HG03064 (cell line): ENCODE measurements around the gene MTCP1.
A peak's percentile ranks its signal among the peaks of the same experiment; 100 is the strongest.

Source experiments
- ATAC-seq: cut with Tn5 transposase; IDR thresholded peaks from one replicate; pipeline ENCODE4 v1.9.1; 2021; ENCODE audit warnings: low read depth; ENCODE audit not compliant: unreplicated experiment

The MTCP1 gene

DNA sequence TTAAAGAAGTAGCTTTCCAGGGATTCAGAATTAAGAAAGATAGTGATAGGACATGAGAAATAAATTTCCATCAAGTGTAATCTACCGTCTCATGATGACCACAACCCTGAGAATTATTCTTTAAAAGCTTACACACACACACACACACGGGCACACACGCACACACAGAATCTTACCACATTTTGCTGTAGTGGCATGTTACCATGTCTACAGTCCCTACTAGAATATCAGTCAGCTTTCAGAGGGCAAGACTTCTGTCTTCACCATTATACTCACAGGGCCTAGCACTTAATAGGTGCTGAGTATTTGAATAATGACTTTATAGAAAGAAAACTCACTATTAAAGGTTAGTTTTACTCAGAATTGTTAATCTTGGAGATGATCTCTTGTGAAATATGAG is 15.4 kb downstream of the MTCP1 start:
- ATAC-seq, result no peak

DNA sequence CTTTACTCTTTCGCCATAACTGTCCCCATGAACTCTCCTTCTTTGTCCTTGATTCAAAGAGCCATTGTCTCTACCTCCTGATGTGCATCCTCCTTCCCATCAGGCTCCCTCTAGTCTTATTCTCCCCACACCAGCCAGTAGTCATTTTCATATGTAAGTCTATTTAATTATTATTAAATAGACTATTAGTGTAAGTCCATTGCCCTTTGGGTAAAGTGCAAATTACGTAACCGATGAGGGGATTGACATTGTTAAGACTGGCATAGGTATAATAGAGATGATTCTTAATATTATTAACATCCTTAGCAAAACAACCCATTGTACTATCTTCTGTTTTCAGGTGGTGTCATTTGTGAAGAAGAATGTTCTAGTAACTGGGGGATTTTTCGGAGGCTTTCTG is 16.7 kb downstream of the MTCP1 start:
- ATAC-seq, result no peak

DNA sequence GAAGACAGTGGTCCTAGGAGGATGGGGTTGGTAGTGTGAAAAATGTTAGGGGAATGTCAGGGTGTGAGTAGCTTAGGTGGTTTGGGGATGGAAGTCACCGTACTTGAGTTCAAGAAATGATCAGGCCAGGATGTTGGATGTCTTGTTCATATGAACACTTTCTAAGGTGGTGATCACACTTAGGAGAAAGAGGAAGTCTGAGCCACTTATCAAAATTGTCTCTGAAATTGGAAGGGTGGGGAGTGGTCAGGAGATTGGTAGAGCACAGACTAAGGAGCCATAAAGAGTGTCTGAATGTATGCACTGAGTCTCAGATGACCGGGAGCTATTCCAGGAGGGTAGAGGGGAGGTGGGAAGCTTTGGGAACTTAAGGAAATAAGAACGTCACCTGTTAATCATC is 17.3 kb downstream of the MTCP1 start:
- no peak for ATAC-seq

DNA sequence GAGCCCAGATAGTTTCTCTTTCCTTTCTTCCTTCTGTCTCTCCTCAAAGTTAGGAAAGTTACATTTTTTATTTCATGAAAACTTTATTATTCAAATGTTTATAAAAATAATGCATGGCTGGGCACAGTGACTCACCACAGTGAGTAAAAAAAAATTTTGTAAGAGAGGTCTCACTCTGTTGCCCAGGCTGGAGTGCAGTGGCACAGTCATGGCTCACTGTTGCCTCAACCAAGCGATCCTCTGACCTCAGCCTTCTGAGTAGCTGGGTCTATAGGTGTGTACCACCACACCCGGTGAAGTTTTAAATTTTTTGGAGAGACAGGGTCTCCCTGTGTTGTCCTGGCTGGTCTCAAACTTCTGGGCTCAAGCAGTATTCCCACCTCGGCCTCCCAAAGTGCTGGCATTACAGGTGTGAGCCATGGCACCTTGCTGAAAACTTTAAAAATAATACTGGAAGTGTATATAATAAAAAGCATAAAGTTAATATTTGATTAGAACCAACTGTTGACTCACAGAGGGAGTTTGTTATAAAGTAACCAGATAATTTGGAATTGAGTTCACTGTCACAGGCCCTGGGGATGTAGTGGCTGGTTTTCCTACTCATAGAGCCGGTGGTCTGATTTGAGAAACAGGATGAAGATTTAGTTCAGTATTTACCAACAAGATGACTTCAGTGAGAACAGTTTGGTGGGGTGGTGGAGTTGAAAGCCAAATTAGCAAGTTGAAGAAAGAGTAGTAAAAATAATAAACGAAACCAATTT is 18.0 kb downstream of the MTCP1 start:
- ATAC-seq, result no peak

DNA sequence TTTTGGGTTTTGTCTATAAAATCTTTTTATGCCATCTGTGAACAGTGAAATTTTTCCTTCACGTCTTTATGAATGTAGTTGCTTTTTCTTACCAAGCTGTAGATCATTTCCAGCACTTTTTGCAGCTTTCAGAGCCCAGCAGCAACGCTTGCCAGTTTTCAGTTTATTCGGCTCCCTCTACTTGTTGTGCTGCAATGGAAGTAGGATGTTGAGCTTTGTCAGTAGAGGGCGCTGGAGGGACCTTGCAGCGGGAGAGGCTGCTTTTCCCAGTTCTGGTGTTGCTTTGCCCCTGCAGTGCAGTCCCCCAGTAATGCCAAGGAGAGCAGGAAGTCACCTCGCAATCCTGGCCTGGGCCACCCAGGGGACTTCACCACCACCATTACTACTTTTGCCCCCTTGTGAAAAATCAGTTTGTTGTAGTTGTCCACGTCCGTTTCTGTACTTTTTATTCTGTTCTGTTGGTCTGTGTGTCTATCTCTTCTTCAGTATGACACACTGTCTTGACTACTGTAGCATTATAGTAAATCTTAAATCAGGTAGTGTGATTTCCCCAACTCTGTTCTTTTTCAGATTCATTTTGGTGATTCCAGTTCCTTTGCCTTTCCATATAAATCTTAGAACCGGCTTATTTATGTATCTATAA is 21.8 kb downstream of the MTCP1 start:
- no peak for ATAC-seq

DNA sequence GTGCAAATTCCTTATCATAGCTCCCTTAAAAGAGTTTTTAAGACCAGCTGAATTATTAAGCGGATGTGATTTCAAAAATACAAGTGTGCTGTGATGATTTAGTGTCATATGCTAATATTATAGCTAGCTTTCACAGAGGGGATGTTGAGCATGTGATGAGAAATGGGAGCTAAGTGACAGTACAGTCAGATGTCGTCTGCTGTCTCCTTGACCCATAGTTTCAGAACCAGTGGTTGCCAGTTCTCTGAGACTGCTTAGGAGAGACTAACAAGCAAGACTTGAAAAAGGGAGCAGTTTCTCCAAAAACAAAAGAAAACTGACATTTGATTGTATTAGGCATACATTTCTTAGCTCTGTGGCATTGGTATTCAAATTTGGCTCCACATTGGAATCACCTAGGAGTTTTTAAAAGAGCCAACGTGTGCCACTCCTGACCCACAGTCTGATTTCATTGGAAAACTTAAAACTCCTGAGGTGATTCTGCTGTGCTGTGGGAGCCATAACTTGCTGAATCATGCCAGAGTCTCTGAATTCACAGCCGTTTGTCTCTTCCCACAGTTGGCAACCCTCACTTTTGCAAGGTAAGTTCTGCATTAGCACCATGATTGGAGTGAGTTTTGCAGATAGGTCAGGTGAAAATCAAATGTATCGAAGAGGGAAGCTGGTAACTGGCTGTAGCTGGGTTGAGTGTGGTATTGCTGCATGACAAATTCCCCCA is 24.0 kb downstream of the MTCP1 start:
- no peak for ATAC-seq

DNA sequence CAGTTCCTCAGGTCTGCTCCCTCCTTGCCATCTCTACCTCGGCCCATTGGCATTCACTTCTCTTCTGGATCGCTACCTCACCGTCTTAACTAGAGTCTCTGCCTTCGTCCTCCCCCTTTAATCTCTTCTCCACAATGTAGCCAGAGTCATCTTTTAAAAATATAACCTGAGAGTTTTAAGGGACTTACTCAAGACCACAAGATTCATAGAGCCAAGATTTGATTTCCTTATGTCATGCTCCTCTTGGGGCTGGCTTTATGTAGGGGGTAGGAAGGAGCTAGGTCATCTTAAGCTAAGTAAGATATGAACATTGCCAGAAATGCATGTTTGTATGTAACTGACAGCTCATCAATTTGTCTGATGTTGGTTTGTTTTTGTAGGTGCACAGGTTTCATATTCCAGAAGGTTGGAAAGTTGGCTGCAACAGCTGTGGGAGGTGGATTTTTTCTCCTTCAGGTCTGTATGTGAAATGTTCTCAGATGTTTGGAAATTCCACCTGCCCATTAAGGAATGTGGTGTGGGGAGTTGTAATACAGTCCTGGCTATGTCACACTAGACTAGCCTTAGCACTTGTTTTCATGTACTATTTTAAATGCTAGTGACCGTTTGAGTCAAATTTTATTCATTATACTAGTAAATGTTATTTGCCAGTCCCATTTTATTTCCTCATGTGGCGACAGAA is 24.7 kb downstream of the MTCP1 start:
- no peak for ATAC-seq

DNA sequence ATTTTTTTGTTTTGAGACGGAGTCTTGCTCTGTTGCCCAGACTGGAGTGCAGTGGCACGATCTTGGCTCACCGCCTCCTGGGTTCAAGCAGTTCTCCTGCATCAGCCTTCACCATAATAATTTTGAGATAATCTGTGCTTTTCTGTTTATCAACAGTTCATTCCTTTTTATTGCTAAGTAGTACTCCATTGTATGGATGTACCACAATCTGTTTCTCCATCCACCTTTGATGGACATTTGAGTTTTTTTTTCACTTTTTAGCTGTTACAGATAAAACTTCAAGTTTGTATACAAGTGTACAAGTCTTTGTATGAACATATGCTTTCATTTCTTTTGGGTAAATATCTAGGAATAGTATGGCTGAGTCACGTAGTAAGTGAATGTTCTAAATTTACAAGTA is 35.2 kb downstream of the MTCP1 start:
- ATAC-seq, result no peak

DNA sequence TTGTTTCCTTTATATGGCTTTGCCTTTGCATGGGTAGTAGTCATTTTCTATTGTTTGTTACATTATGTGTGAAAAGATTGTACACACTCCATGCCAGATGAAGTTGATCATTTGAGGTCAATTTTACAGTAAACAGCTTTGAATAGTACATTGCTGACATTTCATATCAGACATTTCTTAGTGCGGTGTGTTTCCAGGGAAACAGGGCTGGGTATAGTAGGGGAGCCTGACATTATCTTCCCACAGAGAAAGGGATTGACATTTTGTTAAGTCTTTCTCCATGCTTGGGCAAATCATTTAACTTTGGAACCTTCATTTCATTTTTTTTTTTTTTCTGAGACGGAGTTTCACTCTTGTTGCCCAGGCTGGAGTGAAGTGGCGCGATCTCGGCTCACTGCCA is 39.3 kb downstream of the MTCP1 start:
- ATAC-seq, result no peak

DNA sequence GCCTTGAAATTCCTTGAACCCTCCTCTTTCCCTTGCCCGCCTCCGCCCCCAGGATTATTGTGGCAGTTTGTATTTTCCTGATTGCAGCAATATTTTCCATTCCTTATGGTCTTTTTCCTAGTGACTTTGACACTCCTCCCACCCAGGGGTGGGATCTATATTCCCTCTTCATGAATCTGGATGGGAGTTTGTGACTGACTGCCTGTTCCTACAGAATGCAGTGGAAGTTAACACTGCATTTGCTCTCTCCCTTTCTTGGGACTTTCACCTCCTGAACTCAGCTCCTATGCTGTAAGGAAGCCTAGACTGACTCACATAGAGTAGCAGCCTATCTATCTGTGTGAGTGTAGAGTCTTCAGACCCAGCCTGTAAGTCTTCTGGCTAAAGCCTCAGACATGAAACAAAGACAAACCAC is 42.1 kb downstream of the MTCP1 start:
- ATAC-seq, result no peak

DNA sequence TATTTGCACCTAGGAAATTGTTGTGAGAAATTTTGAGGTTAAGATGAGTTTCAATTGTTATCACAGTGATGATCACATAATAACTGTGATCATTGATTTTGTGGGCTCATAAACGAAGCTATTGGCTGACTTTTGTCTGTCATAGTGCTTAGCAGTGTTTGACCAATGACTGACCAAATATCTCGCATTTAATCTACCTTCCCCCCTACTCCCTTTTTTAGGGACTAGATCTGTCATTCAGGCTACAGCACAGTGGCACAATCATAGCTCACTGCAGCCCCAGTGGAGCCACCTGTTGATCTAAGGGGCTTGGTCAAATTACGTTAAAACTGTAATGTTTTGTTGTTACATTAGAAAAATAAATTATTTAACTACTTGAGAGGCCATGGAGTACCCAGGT is 42.8 kb downstream of the MTCP1 start:
- no peak for ATAC-seq

DNA sequence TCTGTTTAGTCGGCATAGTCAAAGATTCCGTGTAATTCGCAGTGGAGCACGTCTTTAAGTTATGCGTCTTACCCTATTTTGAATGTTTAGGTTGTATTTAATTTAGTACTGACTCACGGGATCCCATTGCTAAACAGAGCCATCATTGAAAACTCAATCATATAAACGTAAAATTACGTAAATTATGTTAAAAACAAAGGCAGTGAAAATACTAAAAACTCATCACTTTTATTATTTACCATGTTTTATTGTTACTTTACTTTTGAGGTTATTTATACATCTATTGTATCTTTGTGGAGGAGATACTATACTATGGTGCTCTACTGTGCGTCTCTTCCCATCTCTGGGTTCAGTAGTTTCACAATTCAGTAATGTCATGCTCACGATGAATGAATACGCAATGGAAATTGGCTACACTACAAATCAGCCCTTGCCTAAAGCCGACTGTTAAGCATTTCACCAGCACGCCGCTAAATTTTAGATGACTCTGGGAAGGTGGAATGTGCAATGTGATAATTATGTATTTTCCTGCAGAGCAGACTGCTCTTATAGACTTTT is 43.3 kb downstream of the MTCP1 start:
- ATAC-seq, result no peak

DNA sequence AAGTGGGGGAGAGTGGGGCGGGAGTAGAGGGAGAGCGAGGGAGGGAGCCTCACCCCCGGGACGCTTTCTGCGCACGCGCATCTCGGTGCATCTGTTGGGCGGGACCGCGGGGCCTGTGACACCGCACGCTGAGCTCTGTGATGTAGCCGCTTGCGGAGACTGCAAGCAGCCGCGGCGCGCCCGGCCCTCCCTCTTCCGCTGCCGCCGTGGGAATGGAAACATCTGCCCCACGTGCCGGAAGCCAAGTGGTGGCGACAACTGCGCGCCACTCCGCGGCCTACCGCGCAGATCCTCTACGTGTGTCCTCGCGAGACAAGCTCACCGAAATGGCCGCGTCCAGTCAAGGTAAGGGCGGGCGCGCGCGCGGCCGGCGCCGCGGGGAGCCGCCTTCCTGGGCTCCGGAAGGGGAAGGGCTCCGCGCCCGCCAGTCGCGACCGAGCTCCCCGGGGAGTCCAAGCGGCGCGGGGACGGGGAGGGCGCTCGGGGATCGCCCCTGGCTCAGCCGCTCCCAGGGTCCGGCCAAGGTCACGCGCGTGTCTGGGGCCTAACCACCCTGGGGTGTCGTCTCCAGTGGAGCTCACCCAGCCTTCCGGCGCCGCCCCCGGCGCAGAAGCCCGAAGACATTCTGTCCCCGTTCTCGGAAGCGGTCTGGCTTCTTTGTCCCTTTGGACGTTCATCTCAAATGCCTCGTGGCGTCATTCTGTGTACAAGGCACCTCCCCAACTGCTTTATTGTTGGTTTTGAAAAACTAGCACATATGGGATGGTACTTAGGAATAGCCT is 44.0 kb downstream of the MTCP1 start, which contains the start of gene FUNDC2:
TSS of gene FUNDC2 (plus strand) at position 118 of the 782 bp plus-strand sequence. CDS start at position 213, 95 bp downstream.
- peak; percentile 87 for ATAC-seq

DNA sequence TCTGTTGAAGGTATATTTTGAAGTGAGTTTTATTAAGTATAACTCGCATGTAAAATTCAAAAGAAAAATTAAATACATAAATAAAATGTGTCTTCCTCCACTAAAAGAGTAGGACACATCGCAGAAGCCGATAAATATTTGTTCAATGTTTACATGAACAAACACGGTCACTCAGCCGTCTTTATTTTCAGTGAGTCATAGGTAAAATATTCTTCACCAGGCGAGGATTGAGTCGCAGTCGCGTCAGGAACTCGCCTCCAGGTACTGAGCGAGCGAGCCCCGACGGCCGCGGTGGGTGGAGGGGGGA is 44.6 kb downstream of the MTCP1 start:
- ATAC-seq, result no peak

DNA sequence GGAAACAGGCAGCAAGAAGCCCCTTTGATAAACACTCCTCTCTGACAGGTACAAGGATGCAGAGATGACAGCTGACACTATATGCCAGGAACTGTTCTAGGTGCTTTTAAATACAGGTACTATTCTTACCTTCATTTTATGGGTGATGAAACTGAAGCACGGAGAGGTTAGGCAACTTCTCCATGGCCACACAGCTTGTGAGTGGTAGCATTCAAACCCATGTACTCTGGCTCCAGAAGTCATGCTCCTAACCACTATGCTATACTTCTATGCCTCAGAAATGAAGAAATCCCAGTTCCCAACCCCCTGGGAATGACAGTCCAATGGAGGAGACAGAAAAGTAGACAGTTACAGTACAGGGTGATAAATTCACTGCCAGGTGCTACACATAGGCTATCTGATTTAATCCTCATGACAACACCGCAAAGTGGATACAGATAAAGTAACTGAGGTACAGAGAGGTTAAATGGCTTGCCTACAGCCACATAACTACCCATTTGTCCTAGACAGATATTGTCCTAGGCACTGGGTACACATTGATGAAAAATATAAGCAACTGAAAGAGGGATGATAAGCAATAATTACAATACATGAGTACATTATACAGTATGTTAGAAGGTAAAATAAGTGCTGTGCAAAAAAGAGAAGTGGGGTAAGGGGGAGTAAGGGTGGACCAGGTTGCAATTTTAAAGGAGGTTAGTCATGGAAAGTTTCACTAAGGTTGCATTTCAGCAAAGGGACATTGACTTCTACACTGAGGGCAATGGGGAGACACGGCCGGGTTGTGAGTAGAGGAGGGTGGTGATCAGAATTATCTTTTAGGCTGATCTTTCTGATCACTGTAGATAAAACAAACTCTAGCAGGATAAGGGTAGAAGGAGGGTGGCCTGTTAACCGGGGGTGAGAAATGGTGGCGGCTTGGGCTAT is 46.8 kb downstream of the MTCP1 start:
- no peak for ATAC-seq

DNA sequence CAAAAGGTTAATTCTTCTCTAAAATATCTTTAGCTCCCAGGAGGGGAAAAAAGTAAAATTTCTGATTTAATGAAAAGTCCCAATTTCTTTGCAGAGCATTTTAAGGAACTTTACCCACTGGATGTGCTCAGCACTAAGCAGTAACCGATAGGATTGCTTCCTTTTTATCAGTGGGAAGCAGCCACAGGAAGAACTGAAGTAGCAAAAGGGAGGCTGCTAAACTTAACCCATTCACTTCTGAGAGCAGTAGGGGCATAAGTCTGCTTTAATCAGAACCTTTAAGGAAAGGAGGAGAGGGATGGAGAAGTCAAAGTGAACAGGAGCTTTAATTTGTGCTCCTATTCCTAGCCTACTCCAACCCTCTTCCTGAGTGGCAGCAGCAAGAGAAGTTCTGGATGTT is 48.4 kb downstream of the MTCP1 start, which contains the start of gene F8:
TSS of gene F8 (minus strand) at position 139 of the 400 bp plus-strand sequence. CDS start 171 bp downstream, outside the sequence.
- ATAC-seq, result no peak

DNA sequence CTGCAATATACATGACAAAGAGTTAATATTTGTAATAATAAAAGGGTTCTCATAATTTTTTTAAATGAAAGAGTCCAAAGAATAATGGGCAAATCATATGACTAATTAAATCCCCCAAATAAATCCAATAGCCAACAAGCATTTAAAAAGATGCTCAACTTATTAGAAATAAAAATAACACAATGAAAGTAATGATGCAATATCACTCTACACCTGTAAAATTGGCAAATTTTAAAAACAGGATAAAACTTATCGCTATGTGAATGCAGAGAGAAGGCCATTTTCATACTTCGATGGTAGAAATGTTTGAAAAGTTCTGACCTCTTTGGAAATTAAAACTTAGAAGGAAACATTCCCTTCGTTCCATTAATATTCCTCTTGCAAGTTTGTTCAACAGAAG is 50.3 kb downstream of the MTCP1 start:
- ATAC-seq, result no peak
